HG02885 (cell line): ENCODE results near the gene SELE.
"Not testable (repeated sequence)": the region's sequence is repeated elsewhere in the genome, so short reads cannot be mapped to it uniquely, and the experiment has no call there.

ENCODE experiments used
- ATAC-seq: cut with Tn5 transposase; IDR thresholded peaks from one replicate; pipeline ENCODE4 v1.9.1; 2021; ENCODE audit warnings: mild to moderate bottlenecking; ENCODE audit not compliant: unreplicated experiment, poor library complexity

SELE gene

GRCh38 chr1:169724168-169724567, 9.7 kb downstream of the SELE start:
- no peak for ATAC-seq

GRCh38 chr1:169723763-169724162, 10.1 kb downstream of the SELE start:
- no peak for ATAC-seq

- ATAC-seq = no peak
Observed at GRCh38 chr1:169722779-169723178, 11.1 kb downstream of the SELE start.

- not testable (repeated sequence) for ATAC-seq
Observed at GRCh38 chr1:169715100-169715499, 18.8 kb downstream of the SELE start.

- not testable (repeated sequence) for ATAC-seq
Observed at GRCh38 chr1:169713090-169713489, 20.8 kb downstream of the SELE start.

GRCh38 chr1:169712309-169712631, 21.6 kb downstream of the SELE start:
- ATAC-seq = no peak

GRCh38 chr1:169711469-169712308, 22.2 kb downstream of the SELE start, which contains the start of gene SELL:
Gene SELL, minus strand, starts transcription at chr1:169711620. Its CDS starts 122 bp downstream, at chr1:169711498.
- peak; percentile 85 for ATAC-seq

GRCh38 chr1:169708647-169709046, 25.2 kb downstream of the SELE start:
- ATAC-seq = no peak

GRCh38 chr1:169707912-169708604, 25.8 kb downstream of the SELE start:
- no peak for ATAC-seq

- no peak for ATAC-seq
Observed at GRCh38 chr1:169704797-169705196, 29.1 kb downstream of the SELE start.

GRCh38 chr1:169701261-169702005, 32.4 kb downstream of the SELE start:
- no peak for ATAC-seq

- no peak for ATAC-seq
Observed at GRCh38 chr1:169699707-169700106, 34.2 kb downstream of the SELE start.

- ATAC-seq = no peak
Observed at GRCh38 chr1:169698976-169699375, 34.9 kb downstream of the SELE start.

GRCh38 chr1:169697755-169698154, 36.1 kb downstream of the SELE start:
- ATAC-seq = peak; percentile 63

GRCh38 chr1:169696273-169697100, 37.4 kb downstream of the SELE start:
- ATAC-seq = no peak

GRCh38 chr1:169694304-169695075, 39.4 kb downstream of the SELE start:
- no peak for ATAC-seq

GRCh38 chr1:169692756-169693460, 41.0 kb downstream of the SELE start:
- ATAC-seq = peak; percentile 25

- ATAC-seq = no peak
Observed at GRCh38 chr1:169690489-169690888, 43.4 kb downstream of the SELE start.

- ATAC-seq = no peak
Observed at GRCh38 chr1:169689395-169689794, 44.5 kb downstream of the SELE start.
